Fibroblast of villous mesenchyme (primary cell): ENCODE results near the gene FXYD1. TPM values are rescaled to one million over a fixed set of nuclear protein-coding genes. Genes with fewer than 3 reads are reported as not detected.

Experiments
- DNase-seq: peaks from one replicate; pipeline ENCODE4 v3.0.0-alpha.2; 2010; ENCODE audit warnings: low read depth
- H3K4me3 ChIP-seq: 2 replicates; pipeline ENCODE4 v1.5.1; 2011; ENCODE audit warnings: low read depth, mild to moderate bottlenecking, low read length
- CTCF ChIP-seq: IDR thresholded peaks from 2 replicates; pipeline ENCODE4 v1.5.1; 2012; ENCODE audit warnings: low read depth, mild to moderate bottlenecking, low read length; ENCODE audit not compliant: insufficient read depth
- total RNA-seq: library from RNA; depleted of rRNA; stranded (reverse); fragments of >200 nt; gene quantifications from 2 replicates; pipeline ENCODE4 v1.2.3, GENCODE V29; 2012

FXYD1 gene
- total RNA-seq, 1 donor: not detected

- no peak for TF ChIP-seq CTCF
- no peak for DNase-seq
- no peak overlapping the region for H3K4me3 ChIP-seq
Measured at GRCh38 chr19:35108730-35109129, 29.9 kb upstream of the FXYD1 start.

GRCh38 chr19:35109395-35110112, 29.1 kb upstream of the FXYD1 start:
- no peak for DNase-seq
- H3K4me3 ChIP-seq: no peak overlapping the region
- TF ChIP-seq CTCF: no peak

GRCh38 chr19:35110974-35111373, 27.6 kb upstream of the FXYD1 start:
- TF ChIP-seq CTCF: no peak
- no peak overlapping the region for H3K4me3 ChIP-seq
- DNase-seq: no peak

GRCh38 chr19:35112995-35113688, 25.5 kb upstream of the FXYD1 start:
- TF ChIP-seq CTCF: no peak
- DNase-seq: no peak
- no peak overlapping the region for H3K4me3 ChIP-seq

GRCh38 chr19:35114353-35115176, 24.1 kb upstream of the FXYD1 start:
- peak; percentile 50 for DNase-seq
- peak overlapping the region; percentile 32 for H3K4me3 ChIP-seq
- TF ChIP-seq CTCF: peak; percentile 99

- H3K4me3 ChIP-seq: peak within 1 kb of the TSS; percentile 32
- no peak for TF ChIP-seq CTCF
- no peak for DNase-seq
Measured at GRCh38 chr19:35115177-35115951, 23.3 kb upstream of the FXYD1 start, which contains the start of gene FXYD3. FXYD3 (plus strand) TSS chr19:35115823; CDS start chr19:35119377, 3,554 bp downstream.
